GM12878 (cell line): ENCODE data around the gene BCAS3. TPM values are rescaled to one million over a fixed set of nuclear protein-coding genes. Genes with fewer than 3 reads are reported as not detected.

Source experiments
- ATAC-seq: fragments of 200-7000 bp; cut with Tn5 transposase; 3 replicates; pipeline ENCODE4 v1.9.1; 2020; ENCODE audit warnings: mild to moderate bottlenecking, moderate library complexity
- BruUV-seq: library from RNA; stranded (reverse); fragments of 400-500 nt; replicated peaks from 2 replicates; lab custom pipeline; 2021; lab: Mats Ljungman, UMichigan
- CTCF ChIA-PET: fragments of 300-600 bp; sonication (Branson Sonifier 250); formaldehyde crosslinking; extraction: SDS; loops from one replicate; lab custom pipeline; 2021; ENCODE audit warnings: inconsistent platforms; lab: Yijun Ruan, JAX
- POLR2A ChIA-PET: fragments of 350-600 bp; formaldehyde crosslinking; extraction: SDS; loops from one replicate; lab custom pipeline; 2021; ENCODE audit warnings: inconsistent platforms; lab: Charles Lee
- RAD21 ChIA-PET: fragments of 300-600 bp; sonication (Branson Sonifier 250); formaldehyde crosslinking; loops from one replicate; lab custom pipeline; 2023; ENCODE audit warnings: antibody characterized with exemption; ENCODE audit not compliant: unreplicated experiment; lab: Charles Lee
- SMC1A ChIA-PET: fragments of 300-600 bp; sonication (Branson Sonifier 250); formaldehyde crosslinking; loops from one replicate; lab custom pipeline; 2023; ENCODE audit not compliant: unreplicated experiment, uncharacterized antibody; lab: Charles Lee
- DNase-seq: peaks from one replicate; pipeline ENCODE4 v3.0.0-alpha.2; 2011; ENCODE audit warnings: low read depth, low spot score
- FAIRE-seq: peaks from 3 replicates; lab custom pipeline; 2011; peaks lifted over from hg19 to GRCh38; lab: Jason Lieb, UNC
- H2AFZ ChIP-seq: 2 replicates; pipeline ENCODE4 v1.6.0; 2011; ENCODE audit warnings: low read depth, low read length, control low read depth; ENCODE audit not compliant: control insufficient read depth
- H3K27ac ChIP-seq: 2 replicates; pipeline ENCODE4 v1.5.1; 2011; ENCODE audit warnings: control low read depth; ENCODE audit not compliant: control insufficient read depth, insufficient read depth
- H3K27me3 ChIP-seq, 2 experiments: replicated peaks in 1 of 2; 2 replicates each; pipeline versions ENCODE4 v1.6.0 to v1.6.1; 2011; ENCODE audit warnings: low read length in 1 of 2; ENCODE audit not compliant: control insufficient read depth in 2 of 2, insufficient read depth in 2 of 2
- H3K36me3 ChIP-seq, 2 experiments: 2 replicates each; pipeline ENCODE4 v1.5.1; 2011; ENCODE audit warnings: low read length in 1 of 2; ENCODE audit not compliant: control insufficient read depth in 2 of 2, insufficient read depth in 2 of 2
- H3K4me1 ChIP-seq: 2 replicates; pipeline ENCODE4 v1.6.1; 2011; ENCODE audit warnings: mild to moderate bottlenecking, low read length, moderate library complexity, mixed read lengths; ENCODE audit not compliant: control insufficient read depth, insufficient read depth
- H3K4me2 ChIP-seq: 2 replicates; pipeline ENCODE4 v1.6.0; 2011; ENCODE audit warnings: control low read depth; ENCODE audit not compliant: control insufficient read depth, insufficient read depth
- H3K4me3 ChIP-seq: fragments of 200-600 bp; sonication (generic); 2 replicates; pipeline ENCODE4 v1.5.1; 2016
- H3K79me2 ChIP-seq: 2 replicates; pipeline ENCODE4 v1.6.0; 2011; ENCODE audit warnings: low read length; ENCODE audit not compliant: control insufficient read depth, insufficient read depth
- H3K9ac ChIP-seq: 2 replicates; pipeline ENCODE4 v1.8.0; 2011; ENCODE audit warnings: low read length, control low read depth, mixed read lengths; ENCODE audit not compliant: control insufficient read depth, insufficient read depth
- H3K9me3 ChIP-seq: replicated peaks from 3 replicates; pipeline ENCODE4 v1.5.1; 2011; ENCODE audit warnings: mild to moderate bottlenecking, low read length; ENCODE audit not compliant: control insufficient read depth, insufficient read depth
- H4K20me1 ChIP-seq: 2 replicates; pipeline ENCODE4 v1.6.0; 2011; ENCODE audit not compliant: control insufficient read depth, insufficient read depth
- ASH2L ChIP-seq: fragments of 300-600, 200-600 bp; sonication (generic); IDR thresholded peaks from 2 replicates; pipeline ENCODE4 v1.6.1; 2017; ENCODE audit warnings: low read depth, mild to moderate bottlenecking, borderline replicate concordance
- BMI1 ChIP-seq: fragments of 450-650 bp; IDR thresholded peaks from 2 replicates; pipeline ENCODE4 v1.6.1; 2016; ENCODE audit warnings: mild to moderate bottlenecking, moderate library complexity, borderline replicate concordance
- MLLT1 ChIP-seq: fragments of 450-650 bp; IDR thresholded peaks from 2 replicates; pipeline ENCODE4 v1.6.1; 2016; ENCODE audit warnings: mild to moderate bottlenecking
- POLR2AphosphoS5 ChIP-seq: IDR thresholded peaks from 2 replicates; pipeline ENCODE4 v1.6.1; 2011; ENCODE audit warnings: mild to moderate bottlenecking, low read length, inconsistent platforms
- YBX1 ChIP-seq: fragments of 450-650 bp; IDR thresholded peaks from 2 replicates; pipeline ENCODE4 v1.6.1; 2016; ENCODE audit warnings: antibody characterized with exemption
- WGBS: methylation state at CpG from one replicate; pipeline ENCODE4 v1.1.6; 2016; ENCODE audit warnings: low lambda C conversion rate; ENCODE audit not compliant: insufficient replicate concordance, insufficient coverage; ENCODE audit errors: missing lambda C conversion rate; 5-methylcytosine and 5-hydroxymethylcytosine counted together
- in situ Hi-C: fragments of 300-500 bp; cut with MboI; formaldehyde crosslinking; loops from 9 replicates; pipeline ENCODE4 v1.14.3; 2018; ENCODE audit warnings: mixed read lengths
- intact Hi-C: fragments of 100-400 bp; cut with micrococcal nuclease; formaldehyde crosslinking; loops from one replicate; pipeline ENCODE4 v1.14.2; 2022; ENCODE audit not compliant: unreplicated experiment
- polyA plus RNA-seq, 11 experiments: library from polyadenylated mRNA; depleted of rRNA in 4 of 11; unstranded in 6 of 11; stranded (reverse) in 5 of 11; fragments of >200 nt; fragmentation: Nextera tagmentation in 4 of 11; fragmentation: Illumina TruSeq in 1 of 11; extraction: Ambion mirVana in 4 of 11; extraction: Trizol in 1 of 11; gene quantifications; 1 replicate in 1 of 11; 2 replicates in 10 of 11; pipeline versions ENCODE4 v1.2.1 to v1.2.3, GENCODE V29; 2011 to 2016; ENCODE audit warnings: inconsistent platforms in 2 of 11, missing spikeins in 2 of 11, low read depth in 1 of 11
- total RNA-seq, 4 experiments: library from RNA; depleted of rRNA in 3 of 4; stranded (reverse); fragments of >200 nt in 3 of 4; fragmentation: Illumina TruSeq in 1 of 4; extraction: Trizol in 1 of 4; gene quantifications; 2 replicates each; pipeline versions ENCODE4 v1.2.1 to v1.2.3, GENCODE V29; 2013 to 2021
- TF ChIP-seq, protein P1 (sequence below): fragments of 450-650 bp; IDR thresholded peaks from 2 replicates; pipeline ENCODE4 v1.6.1; 2018; ENCODE audit warnings: mild to moderate bottlenecking, low read depth, moderate library complexity; ENCODE audit not compliant: partially characterized antibody
- TF ChIP-seq, protein P2 (sequence below): IDR thresholded peaks from 2 replicates; pipeline ENCODE4 v1.6.1; 2012; ENCODE audit warnings: low read depth, low read length, improper control_type of control experiment

Gene BCAS3
- total and polyA plus RNA-seq, 10 of the 15 experiments (the other 5 are each of a cell fraction or from before 2014, with no cell fraction given) = 2.1 to 11.0 (median 6.6) TPM

DNA sequence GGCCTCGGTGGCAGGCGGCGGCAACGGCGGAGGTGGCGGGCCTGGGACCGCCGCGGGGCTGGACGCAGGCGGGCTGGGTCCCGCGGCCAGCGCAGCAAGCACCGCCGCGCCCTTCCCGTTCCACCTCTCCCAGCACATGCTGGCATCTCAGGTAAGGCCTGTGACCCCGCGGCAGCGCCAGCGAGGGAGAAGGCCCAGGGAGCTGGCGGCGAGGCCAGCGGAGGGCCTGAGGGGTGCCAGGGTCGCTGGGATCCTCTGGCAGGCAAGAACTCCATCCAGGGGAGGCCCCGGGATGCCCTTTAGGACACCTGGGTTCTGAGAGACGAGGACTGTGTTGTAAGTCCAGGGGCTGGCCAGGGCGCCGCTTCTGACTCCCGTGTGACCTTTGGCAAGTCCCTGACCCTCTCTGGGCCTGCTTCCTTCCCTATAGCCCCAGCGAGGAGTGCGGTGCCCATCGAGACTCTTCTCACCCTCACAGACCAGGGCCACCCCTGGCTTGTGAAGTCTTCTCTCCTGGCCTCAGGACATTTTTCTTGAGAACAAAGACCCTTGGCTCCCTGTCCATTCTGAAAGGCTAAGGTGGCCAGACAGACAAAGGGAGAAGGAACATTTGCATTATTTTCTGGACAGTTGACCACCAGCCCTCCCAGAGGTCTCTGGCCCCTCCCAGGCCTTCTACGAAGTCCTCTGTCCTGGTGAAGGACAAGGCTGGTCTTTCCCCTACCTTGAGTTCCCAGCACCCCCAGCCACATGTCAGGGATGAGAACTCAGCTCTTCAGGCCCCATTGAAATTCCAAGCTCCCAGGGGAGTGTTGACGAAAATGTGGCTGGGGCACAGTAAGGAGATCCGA, 728.3 kb downstream of the BCAS3 start:
- TF ChIP-seq BMI1 (no peak), ASH2L (no peak), MLLT1 (no peak), POLR2AphosphoS5 (no peak), YBX1 (no peak)
- TF ChIP-seq, protein P1, sequence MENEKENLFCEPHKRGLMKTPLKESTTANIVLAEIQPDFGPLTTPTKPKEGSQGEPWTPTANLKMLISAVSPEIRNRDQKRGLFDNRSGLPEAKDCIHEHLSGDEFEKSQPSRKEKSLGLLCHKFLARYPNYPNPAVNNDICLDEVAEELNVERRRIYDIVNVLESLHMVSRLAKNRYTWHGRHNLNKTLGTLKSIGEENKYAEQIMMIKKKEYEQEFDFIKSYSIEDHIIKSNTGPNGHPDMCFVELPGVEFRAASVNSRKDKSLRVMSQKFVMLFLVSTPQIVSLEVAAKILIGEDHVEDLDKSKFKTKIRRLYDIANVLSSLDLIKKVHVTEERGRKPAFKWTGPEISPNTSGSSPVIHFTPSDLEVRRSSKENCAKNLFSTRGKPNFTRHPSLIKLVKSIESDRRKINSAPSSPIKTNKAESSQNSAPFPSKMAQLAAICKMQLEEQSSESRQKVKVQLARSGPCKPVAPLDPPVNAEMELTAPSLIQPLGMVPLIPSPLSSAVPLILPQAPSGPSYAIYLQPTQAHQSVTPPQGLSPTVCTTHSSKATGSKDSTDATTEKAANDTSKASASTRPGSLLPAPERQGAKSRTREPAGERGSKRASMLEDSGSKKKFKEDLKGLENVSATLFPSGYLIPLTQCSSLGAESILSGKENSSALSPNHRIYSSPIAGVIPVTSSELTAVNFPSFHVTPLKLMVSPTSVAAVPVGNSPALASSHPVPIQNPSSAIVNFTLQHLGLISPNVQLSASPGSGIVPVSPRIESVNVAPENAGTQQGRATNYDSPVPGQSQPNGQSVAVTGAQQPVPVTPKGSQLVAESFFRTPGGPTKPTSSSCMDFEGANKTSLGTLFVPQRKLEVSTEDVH = no peak
- TF ChIP-seq, protein P2, sequence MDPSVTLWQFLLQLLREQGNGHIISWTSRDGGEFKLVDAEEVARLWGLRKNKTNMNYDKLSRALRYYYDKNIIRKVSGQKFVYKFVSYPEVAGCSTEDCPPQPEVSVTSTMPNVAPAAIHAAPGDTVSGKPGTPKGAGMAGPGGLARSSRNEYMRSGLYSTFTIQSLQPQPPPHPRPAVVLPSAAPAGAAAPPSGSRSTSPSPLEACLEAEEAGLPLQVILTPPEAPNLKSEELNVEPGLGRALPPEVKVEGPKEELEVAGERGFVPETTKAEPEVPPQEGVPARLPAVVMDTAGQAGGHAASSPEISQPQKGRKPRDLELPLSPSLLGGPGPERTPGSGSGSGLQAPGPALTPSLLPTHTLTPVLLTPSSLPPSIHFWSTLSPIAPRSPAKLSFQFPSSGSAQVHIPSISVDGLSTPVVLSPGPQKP = no peak
- intact Hi-C loops = no loop called here

More for the DNA sequence above, 728.3 kb downstream of the BCAS3 start:
- Histone ChIP-seq H3K9me3 (no peaks in the 10 kb centered on the region; the same call in 2 of the 3 replicates), H3K4me3 (no peak overlapping the region), H3K36me3 (no peaks in the 10 kb centered on the region), H4K20me1 (no peaks in the 10 kb centered on the region), H3K79me2 (no peaks in the 10 kb centered on the region), H2AFZ (no peak overlapping the region), H3K27me3 (peaks cover 44 to 50% of the 10 kb centered on the region in 2 experiments), H3K9ac (no peak overlapping the region), H3K27ac (no peak overlapping the region), H3K4me2 (no peak overlapping the region), H3K4me1 (no peaks in the 10 kb centered on the region)
- ChIA-PET RAD21 (no interaction called here), SMC1A (no interaction called here), POLR2A (no interaction called here), CTCF (no interaction called here)
- in situ Hi-C loops = no loop called here
- DNase-seq (no peak), FAIRE-seq (no peak), ATAC-seq (no peak)
- WGBS = 49% methylated on average over 37 of the region's 37 CpGs
- no TSS peak for BruUV-seq
